A549 (cell line): ENCODE measurements around the gene ITGA1. TPM values are rescaled to one million over a fixed set of nuclear protein-coding genes. Genes with fewer than 3 reads are reported as not detected.

Experiments used
- ATAC-seq, 2 experiments: fragments of 200-7000 bp in 1 of 2; fragments of >200 bp in 1 of 2; cut with Nextera tagmentation in 1 of 2; cut with Tn5 transposase in 1 of 2; 3 replicates each; pipeline versions ENCODE4 v1.8.0 to v1.9.1; 2018 to 2020; ENCODE audit warnings: mild to moderate bottlenecking in 1 of 2, moderate library complexity in 1 of 2
- CTCF ChIA-PET: fragments of 300-600 bp; sonication (Branson Sonifier 250); formaldehyde crosslinking; extraction: SDS; loops from one replicate; lab custom pipeline; 2021; ENCODE audit warnings: antibody characterized with exemption, inconsistent platforms; lab: Yijun Ruan, JAX
- POLR2A ChIA-PET: fragments of 350-600 bp; formaldehyde crosslinking; extraction: SDS; loops from one replicate; lab custom pipeline; 2021; ENCODE audit warnings: antibody characterized with exemption, inconsistent platforms; lab: Yijun Ruan, JAX
- DNase-seq, 2 experiments: peaks; one replicate each; pipeline versions ENCODE4 v3.0.0 to v3.0.0-alpha.2; 2011 to 2016; ENCODE audit warnings: low read depth in 1 of 2, low spot score in 1 of 2
- FAIRE-seq: peaks from 2 replicates; lab custom pipeline; 2011; peaks lifted over from hg19 to GRCh38; lab: Jason Lieb, UNC
- H3K27ac ChIP-seq, 2 experiments: fragments of >200 bp; sonication (Bioruptor Twin); formaldehyde crosslinking; 3 replicates each; pipeline ENCODE4 v1.5.1; 2016 to 2017
- H3K4me1 ChIP-seq: fragments of >200 bp; sonication (Bioruptor Twin); formaldehyde crosslinking; 3 replicates; pipeline ENCODE4 v1.6.1; 2016
- H3K4me2 ChIP-seq: fragments of >200 bp; sonication (Bioruptor Twin); formaldehyde crosslinking; 3 replicates; pipeline ENCODE4 v1.6.1; 2016
- H3K4me3 ChIP-seq: fragments of >200 bp; sonication (Bioruptor Twin); formaldehyde crosslinking; 3 replicates; pipeline ENCODE4 v1.5.1; 2016
- H3K9me3 ChIP-seq: fragments of >200 bp; sonication (Bioruptor Twin); formaldehyde crosslinking; 3 replicates; pipeline ENCODE4 v1.6.1; 2016
- CBX2 ChIP-seq: fragments of 200-600 bp; sonication (generic); IDR thresholded peaks from 2 replicates; pipeline ENCODE4 v1.6.1; 2016; ENCODE audit warnings: low read depth, mild to moderate bottlenecking, borderline replicate concordance
- CBX8 ChIP-seq: fragments of 200-600 bp; sonication (generic); IDR thresholded peaks from 2 replicates; pipeline ENCODE4 v1.6.1; 2016
- CEBPB ChIP-seq, 2 experiments: fragments of >200 bp in 1 of 2; sonication (Bioruptor Twin) in 1 of 2; formaldehyde crosslinking in 1 of 2; IDR thresholded peaks; 2 replicates each; pipeline ENCODE4 v1.6.1; 2012 to 2016
- CHD2 ChIP-seq: fragments of 150-350 bp; IDR thresholded peaks from 2 replicates; pipeline ENCODE4 v1.6.1; 2014; ENCODE audit warnings: low read length; ENCODE audit not compliant: partially characterized antibody
- CHD4 ChIP-seq: fragments of 200-600 bp; sonication (generic); IDR thresholded peaks from 2 replicates; pipeline ENCODE4 v1.6.1; 2016; ENCODE audit warnings: antibody characterized with exemption, mild to moderate bottlenecking, borderline replicate concordance
- CTCF ChIP-seq: fragments of >200 bp; sonication (Bioruptor Twin); formaldehyde crosslinking; IDR thresholded peaks from 3 replicates; pipeline ENCODE4 v1.5.1; 2016
- EHF ChIP-seq: fragments of 250-450 bp; sonication (Bioruptor Pico); IDR thresholded peaks from 2 replicates; pipeline ENCODE4 v1.5.0; 2020; ENCODE audit warnings: mild to moderate bottlenecking
- ELK1 ChIP-seq: fragments of 150-350 bp; IDR thresholded peaks from 2 replicates; pipeline ENCODE4 v1.6.1; 2014; ENCODE audit warnings: low read depth, mild to moderate bottlenecking, low read length
- ESRRA ChIP-seq: fragments of 150-350 bp; IDR thresholded peaks from 2 replicates; pipeline ENCODE4 v1.6.1; 2014; ENCODE audit warnings: mild to moderate bottlenecking, low read length, borderline replicate concordance
- FOSL2 ChIP-seq, 2 experiments: fragments of 450-650 bp in 1 of 2; fragments of >200 bp in 1 of 2; sonication (Bioruptor Twin) in 1 of 2; formaldehyde crosslinking; IDR thresholded peaks; 2 replicates each; pipeline versions ENCODE4 v1.5.0 to v1.6.1; 2016 to 2020; ENCODE audit warnings: mild to moderate bottlenecking in 1 of 2, moderate library complexity in 1 of 2
- FOXS1 ChIP-seq: fragments of 250-450 bp; sonication (Bioruptor Pico); IDR thresholded peaks from 2 replicates; pipeline ENCODE4 v1.5.0; 2020; ENCODE audit warnings: mild to moderate bottlenecking, moderate library complexity
- HEYL ChIP-seq: fragments of 250-450 bp; sonication (Bioruptor Pico); IDR thresholded peaks from 2 replicates; pipeline ENCODE4 v1.8.0; 2021; ENCODE audit warnings: mild to moderate bottlenecking, moderate library complexity
- HMGXB4 ChIP-seq: fragments of 250-450 bp; sonication (Bioruptor Pico); IDR thresholded peaks from 2 replicates; pipeline ENCODE4 v1.5.0; 2021; ENCODE audit warnings: mild to moderate bottlenecking, moderate library complexity, borderline replicate concordance
- HOXA7 ChIP-seq: fragments of 250-450 bp; sonication (Bioruptor Pico); IDR thresholded peaks from 2 replicates; pipeline ENCODE4 v1.5.0; 2020; ENCODE audit warnings: mild to moderate bottlenecking, moderate library complexity
- HOXB5 ChIP-seq: fragments of 250-450 bp; sonication (Bioruptor Pico); IDR thresholded peaks from 2 replicates; pipeline ENCODE4 v1.5.0; 2020; ENCODE audit warnings: mild to moderate bottlenecking, moderate library complexity
- NR3C1 ChIP-seq: fragments of >200 bp; sonication (Bioruptor Twin); formaldehyde crosslinking; IDR thresholded peaks from 3 replicates; pipeline ENCODE4 v1.6.1; 2017
- PBX3 ChIP-seq: IDR thresholded peaks from 2 replicates; pipeline ENCODE4 v1.6.1; 2012
- PHF8 ChIP-seq: fragments of 200-600 bp; sonication (generic); IDR thresholded peaks from 2 replicates; pipeline ENCODE4 v1.6.1; 2016; ENCODE audit warnings: low read depth, mild to moderate bottlenecking, antibody characterized with exemption, moderate library complexity, borderline replicate concordance
- POLR2AphosphoS2 ChIP-seq: conservative IDR thresholded peaks from 2 replicates; pipeline ENCODE4 v1.6.1; 2012; ENCODE audit warnings: low read length, improper control_type of control experiment, inconsistent platforms
- RAD21 ChIP-seq, 2 experiments: fragments of >200 bp in 1 of 2; sonication (Bioruptor Twin) in 1 of 2; formaldehyde crosslinking in 1 of 2; IDR thresholded peaks in 1 of 2; conservative IDR thresholded peaks in 1 of 2; 2 replicates in 1 of 2; 3 replicates in 1 of 2; pipeline ENCODE4 v1.6.1; 2012 to 2018; ENCODE audit warnings: inconsistent platforms in 1 of 2
- RNF2 ChIP-seq: fragments of 200-600 bp; sonication (generic); IDR thresholded peaks from 2 replicates; pipeline ENCODE4 v1.6.1; 2016; ENCODE audit warnings: low read depth, mild to moderate bottlenecking, antibody characterized with exemption, moderate library complexity, borderline replicate concordance
- USF2 ChIP-seq: fragments of 450-650 bp; IDR thresholded peaks from 2 replicates; pipeline ENCODE4 v1.6.1; 2014; ENCODE audit warnings: antibody characterized with exemption
- ZC3H11A ChIP-seq: fragments of 450-650 bp; IDR thresholded peaks from 2 replicates; pipeline ENCODE4 v1.6.1; 2014; ENCODE audit warnings: antibody characterized with exemption, mild to moderate bottlenecking
- WGBS: methylation state at CpG from one replicate; pipeline ENCODE4 v1.1.6; 2017; ENCODE audit errors: missing lambda C conversion rate; 5-methylcytosine and 5-hydroxymethylcytosine counted together
- polyA plus RNA-seq, 4 experiments: library from polyadenylated mRNA; depleted of rRNA in 3 of 4; stranded (reverse); fragments of >200 nt; fragmentation: RNase III in 1 of 4; extraction: RNeasy Plus Mini Kit Qiagen cat#74134 plus additional on column Dnase treatment in 1 of 4; gene quantifications; 2 replicates in 3 of 4; 3 replicates in 1 of 4; pipeline ENCODE4 v1.2.3, GENCODE V29; 2011 to 2017

The ITGA1 gene
- polyA plus RNA-seq, 2 of the 4 experiments (the other 2 are of a cell fraction) = 1.5 to 5.5 TPM

- Histone ChIP-seq H3K9me3 (no peaks in the 10 kb centered on the region), H3K4me3 (no peak overlapping the region), H3K27ac (no peak overlapping the region), H3K4me1 (0 out of 3 replicates have a peak, but pooled peaks cover 4% of the 10 kb centered on the region), H3K4me2 (no peak overlapping the region)
- POLR2A ChIA-PET = no interaction called here
- DNase-seq (peak; percentile 7 to 57), ATAC-seq (peak; percentile 54 to 62; a peak in 5 of 6 replicates), FAIRE-seq (no peak)
- CTCF ChIA-PET = no interaction called here
- 51% methylated on average over 2 of the region's 2 CpGs for WGBS
- TF ChIP-seq HOXB5 (CRISPR knock-in tag) = no peak
- TF ChIP-seq USF2 = no peak
- TF ChIP-seq EHF (CRISPR knock-in tag) = no peak
These were observed 134.7 kb downstream of the ITGA1 start for GRCh38 chr5:52922384-52922783.

- Histone ChIP-seq H3K4me2 (no peak overlapping the region), H3K27ac (no peak overlapping the region), H3K4me1 (0 out of 3 replicates have a peak, but pooled peaks cover 4% of the 10 kb centered on the region), H3K9me3 (no peaks in the 10 kb centered on the region), H3K4me3 (no peak overlapping the region)
- ChIA-PET CTCF (interaction anchor here (0.7 to 2.7 kb wide), 4 partner anchors 9 to 459 kb away, joined by 3 to 10 read pairs (median 4); partner anchors contain the start of genes ITGA1 and PELO), POLR2A (no interaction called here)
- ATAC-seq = no peak
- FAIRE-seq = no peak
- DNase-seq = no peak
- 62% methylated on average over 8 of the region's 8 CpGs for WGBS
- TF ChIP-seq CEBPB (IDR thresholded peaks at IDR 0.05) (no peak), POLR2AphosphoS2 (no peak), ZC3H11A (no peak), FOSL2 (IDR thresholded peaks at IDR 0.05) (no peak), FOSL2 (CRISPR knock-in tag; IDR thresholded peaks at IDR 0.05) (no peak), RAD21 (conservative IDR thresholded peaks at IDR 0.05 in 1 of 2, IDR thresholded peaks at IDR 0.05 in 1 of 2) (no peak), CHD4 (no peak), NR3C1 (no peak), FOXS1 (no peak), HMGXB4 (CRISPR knock-in tag) (no peak), EHF (CRISPR knock-in tag) (no peak), RNF2 (no peak), HOXA7 (CRISPR knock-in tag) (no peak), ELK1 (no peak), CBX8 (no peak), PBX3 (no peak), HEYL (no peak)
These were observed 136.7 kb downstream of the ITGA1 start for GRCh38 chr5:52924456-52924855.

GRCh38 chr5:52925001-52925400 lies 137.3 kb downstream of the ITGA1 start:
- ChIA-PET CTCF (interaction anchor here (1.2 to 2.7 kb wide), 3 partner anchors 9 to 166 kb away, joined by 4 to 10 read pairs (median 4); partner anchors contain the start of genes ITGA1 and PELO), POLR2A (no interaction called here)
- TF ChIP-seq FOSL2 (IDR thresholded peaks at IDR 0.05) (no peak), FOSL2 (CRISPR knock-in tag; IDR thresholded peaks at IDR 0.05) (no peak), ESRRA (no peak), CHD2 (no peak), PHF8 (no peak), CTCF (no peak), CBX2 (no peak)
- FAIRE-seq (no peak), ATAC-seq (no peak), DNase-seq (no peak)
- Histone ChIP-seq H3K4me1 (0 out of 3 replicates have a peak, but pooled peaks cover 4% of the 10 kb centered on the region), H3K4me3 (no peak overlapping the region), H3K27ac (no peak overlapping the region), H3K9me3 (no peaks in the 10 kb centered on the region), H3K4me2 (no peak overlapping the region)
- 84% methylated on average over 5 of the region's 5 CpGs for WGBS
